ENCODE results near the gene SRP19. TPM values are rescaled to one million over a fixed set of nuclear protein-coding genes. Genes with fewer than 3 reads are reported as not detected.

Gene SRP19
- total and polyA plus RNA-seq, 10 donors: 29.9 to 90.5 (median 53.7) TPM

GRCh38 chr5:112833971-112834370, 27.1 kb upstream of the SRP19 start:
- 96 to 99% (median 98%) methylated on average over 13 of the region's 13 CpGs for WGBS, 5 donors
- intact Hi-C loops (cut with DNase I; ENCODE audit: low total_unique reads): no loop called here
- no peak for TF ChIP-seq POLR2A (IDR thresholded peaks at IDR 0.05)
- TF ChIP-seq CTCF (IDR thresholded peaks at IDR 0.05 in 8 of 11, conservative IDR thresholded peaks at IDR 0.05 in 3 of 11): no peak
- no peak for TF ChIP-seq POLR2AphosphoS5 (IDR thresholded peaks at IDR 0.05)
- Histone ChIP-seq H3K9me3 (no peaks in the 10 kb centered on the region), H3K27ac (no peak overlapping the region), H3K4me3 (no peak overlapping the region), H3K4me1 (no peaks in the 10 kb centered on the region), H3K36me3 (peaks cover 0 to 96% (median 49%) of the 10 kb centered on the region in 6 donors), H3K27me3 (replicated peaks in 1 of 7) (no peaks in the 10 kb centered on the region)
- no peak for DNase-seq

- no peak for DNase-seq
- Histone ChIP-seq H3K27ac (no peak overlapping the region), H3K9me3 (no peaks in the 10 kb centered on the region), H3K27me3 (replicated peaks in 1 of 7) (no peaks in the 10 kb centered on the region), H3K4me1 (peaks cover 0 to 11% (median 3%) of the 10 kb centered on the region in 6 donors), H3K4me3 (no peak overlapping the region), H3K36me3 (peaks cover 0 to 12% (median 6%) of the 10 kb centered on the region in 6 donors)
- intact Hi-C loops (cut with DNase I; ENCODE audit: low total_unique reads): no loop called here
- 86 to 96% (median 93%) methylated on average over 1 of the region's 1 CpG for WGBS, 5 donors
- TF ChIP-seq POLR2A (IDR thresholded peaks at IDR 0.05): no peak
- no peak for TF ChIP-seq POLR2AphosphoS5 (IDR thresholded peaks at IDR 0.05)
- TF ChIP-seq CTCF (IDR thresholded peaks at IDR 0.05 in 8 of 11, conservative IDR thresholded peaks at IDR 0.05 in 3 of 11): no peak
Measured at GRCh38 chr5:112844489-112844888, 16.6 kb upstream of the SRP19 start.

- Histone ChIP-seq H3K27me3 (replicated peaks in 1 of 7) (no peaks in the 10 kb centered on the region), H3K27ac (no peak overlapping the region), H3K36me3 (no peaks in the 10 kb centered on the region), H3K9me3 (no peaks in the 10 kb centered on the region), H3K4me3 (no peak overlapping the region), H3K4me1 (peaks cover 0 to 11% (median 3%) of the 10 kb centered on the region in 6 donors)
- WGBS, 5 donors: 90 to 93% (median 91%) methylated on average over 5 of the region's 5 CpGs
- TF ChIP-seq POLR2A (IDR thresholded peaks at IDR 0.05): no peak
- TF ChIP-seq CTCF (IDR thresholded peaks at IDR 0.05 in 8 of 11, conservative IDR thresholded peaks at IDR 0.05 in 3 of 11): no peak
- no peak for TF ChIP-seq POLR2AphosphoS5 (IDR thresholded peaks at IDR 0.05)
- no peak for DNase-seq
- intact Hi-C loops (cut with DNase I; ENCODE audit: low total_unique reads): no loop called here
Measured at GRCh38 chr5:112846556-112846955, 14.5 kb upstream of the SRP19 start.

GRCh38 chr5:112847306-112847705, 13.8 kb upstream of the SRP19 start:
- TF ChIP-seq CTCF (IDR thresholded peaks at IDR 0.05 in 8 of 11, conservative IDR thresholded peaks at IDR 0.05 in 3 of 11): no peak
- TF ChIP-seq POLR2A (IDR thresholded peaks at IDR 0.05): no peak
- no peak for TF ChIP-seq POLR2AphosphoS5 (IDR thresholded peaks at IDR 0.05)
- no peak for DNase-seq
- H3K27me3 ChIP-seq (replicated peaks in 1 of 7): no peaks in the 10 kb centered on the region
- intact Hi-C loops (cut with DNase I; ENCODE audit: low total_unique reads): no loop called here
- no peaks in the 10 kb centered on the region for H3K9me3 ChIP-seq
- peaks cover 0 to 11% (median 3%) of the 10 kb centered on the region in 6 donors for H3K4me1 ChIP-seq
- no peak overlapping the region for H3K4me3 ChIP-seq
- no peak overlapping the region for H3K27ac ChIP-seq
- no peaks in the 10 kb centered on the region for H3K36me3 ChIP-seq
